ENCODE results near the gene FABP3. TPM values are rescaled to one million over a fixed set of nuclear protein-coding genes. Genes with fewer than 3 reads are reported as not detected.
"Not testable (repeated sequence)": the region's sequence is repeated elsewhere in the genome, so short reads cannot be mapped to it uniquely, and the experiment has no call there.

Gene FABP3
- total RNA-seq, 2 donors from 2014 or later = 3.0 to 3.4 TPM

DNA sequence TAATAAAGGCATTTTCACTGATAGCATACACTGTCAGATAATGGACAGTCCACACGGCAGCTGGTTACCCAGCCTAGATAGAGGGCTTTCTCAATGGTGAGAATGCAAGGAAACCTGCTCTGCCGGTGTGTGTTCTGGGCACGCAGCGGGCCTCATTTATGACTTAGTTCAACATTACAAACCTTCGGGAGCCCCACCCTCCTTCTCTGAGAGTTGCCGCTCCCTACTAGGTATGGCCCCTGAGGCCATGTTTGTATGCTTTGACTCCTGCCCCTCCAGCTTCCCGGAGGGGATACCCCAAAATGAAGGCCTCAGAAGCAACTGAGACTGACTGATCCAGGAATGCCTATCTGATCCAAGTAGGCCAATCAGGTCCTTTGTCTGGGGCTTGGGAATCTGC, 17.2 kb upstream of the FABP3 start:
- Mint-ChIP-seq H3K9me3 (no peaks in the 10 kb centered on the region), H3K36me3 (ENCODE audit: low read depth) (no peaks in the 10 kb centered on the region), H3K4me3 (no peak overlapping the region), H3K27me3 (ENCODE audit: insufficient read depth) (peaks cover 8% of the 10 kb centered on the region), H3K4me1 (peaks cover 4% of the 10 kb centered on the region), H3K27ac (peak overlapping the region; percentile 26)
- Histone ChIP-seq H3K27ac (ENCODE audit: low read depth, low read length) (no peak overlapping the region), H3K4me3 (ENCODE audit: low read length) (no peak overlapping the region), H3K27me3 (ENCODE audit: control insufficient read depth, insufficient read depth, low read length, poor library complexity, severe bottlenecking) (no peaks in the 10 kb centered on the region), H3K36me3 (ENCODE audit: control insufficient read depth, insufficient read depth, low read length) (no peaks in the 10 kb centered on the region), H3K9ac (ENCODE audit: extremely low read depth, low read length, poor library complexity, severe bottlenecking) (no peak overlapping the region), H3K4me1 (ENCODE audit: control insufficient read depth, insufficient read depth, low read length) (no peaks in the 10 kb centered on the region), H3K9me3 (ENCODE audit: control insufficient read depth, low read length) (no peaks in the 10 kb centered on the region)
- no peak for DNase-seq
- TF ChIP-seq, protein P1, sequence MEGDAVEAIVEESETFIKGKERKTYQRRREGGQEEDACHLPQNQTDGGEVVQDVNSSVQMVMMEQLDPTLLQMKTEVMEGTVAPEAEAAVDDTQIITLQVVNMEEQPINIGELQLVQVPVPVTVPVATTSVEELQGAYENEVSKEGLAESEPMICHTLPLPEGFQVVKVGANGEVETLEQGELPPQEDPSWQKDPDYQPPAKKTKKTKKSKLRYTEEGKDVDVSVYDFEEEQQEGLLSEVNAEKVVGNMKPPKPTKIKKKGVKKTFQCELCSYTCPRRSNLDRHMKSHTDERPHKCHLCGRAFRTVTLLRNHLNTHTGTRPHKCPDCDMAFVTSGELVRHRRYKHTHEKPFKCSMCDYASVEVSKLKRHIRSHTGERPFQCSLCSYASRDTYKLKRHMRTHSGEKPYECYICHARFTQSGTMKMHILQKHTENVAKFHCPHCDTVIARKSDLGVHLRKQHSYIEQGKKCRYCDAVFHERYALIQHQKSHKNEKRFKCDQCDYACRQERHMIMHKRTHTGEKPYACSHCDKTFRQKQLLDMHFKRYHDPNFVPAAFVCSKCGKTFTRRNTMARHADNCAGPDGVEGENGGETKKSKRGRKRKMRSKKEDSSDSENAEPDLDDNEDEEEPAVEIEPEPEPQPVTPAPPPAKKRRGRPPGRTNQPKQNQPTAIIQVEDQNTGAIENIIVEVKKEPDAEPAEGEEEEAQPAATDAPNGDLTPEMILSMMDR (conservative IDR thresholded peaks at IDR 0.05) = no peak
- 91 to 93% methylated on average over 6 to 7 of the region's 7 CpGs for WGBS, 2 experiments (ENCODE audit: insufficient coverage in 1 of 2, insufficient read length in 1 of 2)

GRCh38 chr1:31389616-31390015, 16.7 kb upstream of the FABP3 start:
- Histone ChIP-seq H3K4me1 (ENCODE audit: control insufficient read depth, insufficient read depth, low read length) (no peaks in the 10 kb centered on the region), H3K9me3 (ENCODE audit: control insufficient read depth, low read length) (no peaks in the 10 kb centered on the region), H3K36me3 (ENCODE audit: control insufficient read depth, insufficient read depth, low read length) (no peaks in the 10 kb centered on the region), H3K27ac (ENCODE audit: low read depth, low read length) (no peak overlapping the region), H3K27me3 (ENCODE audit: control insufficient read depth, insufficient read depth, low read length, poor library complexity, severe bottlenecking) (no peaks in the 10 kb centered on the region), H3K9ac (ENCODE audit: extremely low read depth, low read length, poor library complexity, severe bottlenecking) (no peak overlapping the region), H3K4me3 (ENCODE audit: low read length) (no peak overlapping the region)
- TF ChIP-seq, protein P1 (conservative IDR thresholded peaks at IDR 0.05) = no peak
- Mint-ChIP-seq H3K36me3 (ENCODE audit: low read depth) (no peaks in the 10 kb centered on the region), H3K27me3 (ENCODE audit: insufficient read depth) (peaks cover 5% of the 10 kb centered on the region), H3K4me3 (no peak overlapping the region), H3K9me3 (no peaks in the 10 kb centered on the region), H3K27ac (no peak overlapping the region), H3K4me1 (peaks cover 4% of the 10 kb centered on the region)
- 95 to 100% methylated on average over 3 to 7 of the region's 7 CpGs for WGBS, 2 experiments (ENCODE audit: insufficient coverage in 1 of 2, insufficient read length in 1 of 2)
- no peak for DNase-seq

GRCh38 chr1:31387612-31388011, 14.7 kb upstream of the FABP3 start:
- no peak overlapping the region for H3K27ac ChIP-seq (ENCODE audit: low read depth, low read length)
- Mint-ChIP-seq H3K27ac (no peak overlapping the region), H3K36me3 (ENCODE audit: low read depth) (no peaks in the 10 kb centered on the region), H3K27me3 (ENCODE audit: insufficient read depth) (peaks cover 8% of the 10 kb centered on the region), H3K4me1 (peaks cover 11% of the 10 kb centered on the region), H3K9me3 (no peaks in the 10 kb centered on the region), H3K4me3 (no peak overlapping the region)
- TF ChIP-seq, protein P1 (conservative IDR thresholded peaks at IDR 0.05) = no peak
- H3K9me3 ChIP-seq (ENCODE audit: control insufficient read depth, low read length) = no peaks in the 10 kb centered on the region
- H3K27me3 ChIP-seq (ENCODE audit: control insufficient read depth, insufficient read depth, low read length, poor library complexity, severe bottlenecking) = no peaks in the 10 kb centered on the region
- no peak overlapping the region for H3K4me3 ChIP-seq (ENCODE audit: low read length)
- no peak for DNase-seq
- H3K4me1 ChIP-seq (ENCODE audit: control insufficient read depth, insufficient read depth, low read length) = peaks cover 5% of the 10 kb centered on the region
- H3K36me3 ChIP-seq (ENCODE audit: control insufficient read depth, insufficient read depth, low read length) = no peaks in the 10 kb centered on the region
- 83 to 86% methylated on average over 1 to 10 of the region's 10 CpGs for WGBS, 2 experiments (ENCODE audit: insufficient coverage in 1 of 2, insufficient read length in 1 of 2)
- H3K9ac ChIP-seq (ENCODE audit: extremely low read depth, low read length, poor library complexity, severe bottlenecking) = no peak overlapping the region

GRCh38 chr1:31386576-31387243, 13.8 kb upstream of the FABP3 start:
- 75% methylated on average over 8 of the region's 8 CpGs; no CpG with 5 or more reads in 1 of the 2 experiments for WGBS, 2 experiments (ENCODE audit: insufficient coverage in 1 of 2, insufficient read length in 1 of 2)
- H3K4me3 Mint-ChIP-seq; H3K27ac Mint-ChIP-seq; DNase-seq; H3K36me3 Mint-ChIP-seq (ENCODE audit: low read depth); H3K9me3 ChIP-seq (ENCODE audit: control insufficient read depth, low read length); H3K36me3 ChIP-seq (ENCODE audit: control insufficient read depth, insufficient read depth, low read length); H3K27me3 ChIP-seq (ENCODE audit: control insufficient read depth, insufficient read depth, low read length, poor library complexity, severe bottlenecking); H3K9me3 Mint-ChIP-seq; H3K4me3 ChIP-seq (ENCODE audit: low read length); H3K27ac ChIP-seq (ENCODE audit: low read depth, low read length); H3K9ac ChIP-seq (ENCODE audit: extremely low read depth, low read length, poor library complexity, severe bottlenecking); H3K4me1 ChIP-seq (ENCODE audit: control insufficient read depth, insufficient read depth, low read length): not testable (repeated sequence)
- peaks cover 11% of the 10 kb centered on the region for H3K27me3 Mint-ChIP-seq (ENCODE audit: insufficient read depth)
- H3K4me1 Mint-ChIP-seq = peaks cover 11% of the 10 kb centered on the region

Measured in endodermal cell (in vitro differentiated cells).